Right lung (tissue), 5 donors: ENCODE results near the gene BRPF1. TPM values are rescaled to one million over a fixed set of nuclear protein-coding genes. Genes with fewer than 3 reads are reported as not detected.

Experiments used
- DNase-seq, 2 donors: peaks; one replicate each; pipeline ENCODE4 v3.0.0-alpha.2; 2013
- polyA plus RNA-seq, 5 donors: library from polyadenylated mRNA; unstranded; fragments of 120-200 nt; gene quantifications; one replicate each; pipeline versions ENCODE4 v1.2.1 to v1.2.3, GENCODE V29; 2013; ENCODE audit warnings: inconsistent platforms in 1 of 5, low replicate concordance in 1 of 5; ENCODE audit not compliant: insufficient read length in 5 of 5, insufficient read depth in 1 of 5

The BRPF1 gene
- polyA plus RNA-seq, 5 donors = 16.8 to 25.4 (median 18.5) TPM

DNA sequence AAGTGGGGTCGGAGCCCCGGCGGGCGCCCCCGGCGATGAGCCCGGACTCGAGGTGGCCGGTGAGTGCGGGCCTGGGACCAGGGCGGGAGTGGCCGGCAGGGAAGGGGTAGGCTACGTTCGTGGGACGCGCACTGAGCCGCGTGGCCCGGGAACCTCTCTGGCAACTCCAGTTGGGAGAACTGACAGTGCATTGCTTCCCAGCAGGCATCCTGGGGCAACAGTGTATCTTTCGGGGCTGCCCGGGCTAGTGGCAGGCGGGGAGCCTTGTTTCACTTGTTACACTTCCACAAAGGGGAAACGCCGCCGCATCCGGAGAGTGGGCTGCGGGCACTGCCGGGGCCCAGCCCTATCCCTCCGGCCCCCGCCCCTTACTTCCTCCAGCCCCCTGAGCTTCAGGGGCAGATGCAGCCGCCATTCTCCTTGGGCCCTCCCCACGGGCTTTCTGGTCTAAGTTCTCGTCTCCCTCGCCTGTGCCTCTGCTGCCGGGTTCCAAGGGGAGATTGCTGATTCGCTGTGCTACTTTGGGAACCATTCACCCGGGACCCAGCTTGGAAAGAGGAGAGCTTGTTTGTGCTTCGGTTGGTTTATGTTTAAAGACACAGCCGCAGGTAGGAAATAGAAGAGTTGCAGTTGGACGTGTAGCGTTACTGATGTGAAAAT lies 675 bp downstream of the BRPF1 start:
- no peak for DNase-seq

DNA sequence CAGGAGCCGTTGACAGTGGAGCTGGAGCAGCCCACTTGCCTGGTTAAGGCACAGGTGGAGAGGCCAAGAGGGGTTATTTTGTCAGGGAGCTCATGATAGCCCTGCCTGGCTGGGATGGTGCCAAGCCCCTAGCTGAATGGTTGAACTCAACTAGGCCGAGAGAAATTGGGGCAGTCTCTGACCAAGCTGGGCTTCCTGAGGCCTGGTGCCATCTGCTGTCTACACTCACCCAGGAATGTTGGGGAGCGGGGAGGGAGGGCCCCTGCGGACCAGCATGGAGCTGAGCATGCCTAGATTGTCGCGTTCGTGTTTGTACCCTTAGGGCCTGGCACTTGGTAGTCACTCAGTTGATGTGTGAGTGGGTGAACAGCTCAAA lies 1.2 kb downstream of the BRPF1 start:
- DNase-seq = no peak

DNA sequence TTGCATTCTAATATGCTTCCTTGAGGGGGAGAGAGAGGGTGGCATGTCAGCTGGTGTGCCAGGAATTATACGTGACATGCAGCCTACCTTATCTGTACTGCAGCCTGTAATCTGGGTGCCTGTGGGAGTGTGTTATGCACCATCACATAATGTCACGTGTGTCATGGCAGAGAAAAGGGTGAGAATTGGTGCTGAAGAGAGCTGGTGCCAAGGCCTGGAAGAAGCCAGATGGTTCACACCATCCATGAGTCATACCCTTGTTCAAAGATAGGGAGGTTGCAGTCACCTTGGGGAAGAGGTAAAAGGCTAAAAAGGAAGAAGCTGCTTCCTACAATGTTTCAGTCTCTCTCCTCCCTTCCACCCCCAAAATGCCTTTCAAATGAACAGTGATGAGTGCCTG lies 5.3 kb downstream of the BRPF1 start:
- DNase-seq = no peak

DNA sequence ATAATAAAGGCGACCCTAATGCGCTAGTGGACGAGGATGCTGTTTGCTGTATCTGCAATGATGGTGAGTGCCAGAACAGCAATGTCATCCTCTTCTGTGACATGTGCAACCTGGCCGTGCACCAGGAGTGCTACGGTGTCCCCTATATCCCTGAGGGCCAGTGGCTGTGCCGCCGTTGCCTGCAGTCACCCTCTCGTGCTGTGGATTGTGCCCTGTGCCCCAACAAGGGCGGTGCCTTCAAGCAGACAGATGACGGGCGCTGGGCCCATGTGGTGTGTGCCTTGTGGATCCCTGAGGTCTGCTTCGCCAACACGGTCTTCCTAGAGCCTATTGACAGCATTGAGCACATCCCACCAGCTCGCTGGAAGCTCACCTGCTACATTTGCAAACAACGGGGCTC lies 7.6 kb downstream of the BRPF1 start:
- DNase-seq = no peak

DNA sequence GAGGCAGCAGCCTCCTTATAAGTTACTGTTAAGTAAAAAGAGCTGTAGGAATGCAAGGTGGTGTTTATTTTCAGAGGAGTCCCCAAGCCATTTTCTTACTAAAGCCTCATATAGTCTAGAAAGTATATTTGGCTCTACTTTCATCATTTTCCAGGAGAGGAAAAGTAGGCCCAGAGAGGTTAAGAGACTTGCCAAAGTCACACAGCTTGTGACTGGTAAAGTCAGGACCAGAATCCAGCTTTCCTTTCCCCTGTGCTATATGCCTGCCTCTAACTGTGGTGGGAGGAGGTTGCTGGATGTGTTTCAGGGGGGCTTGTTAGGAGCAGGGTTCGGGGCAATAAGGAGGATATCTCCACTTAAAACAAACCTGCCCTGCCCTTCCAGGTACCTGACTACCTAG lies 11.0 kb downstream of the BRPF1 start:
- no peak for DNase-seq

DNA sequence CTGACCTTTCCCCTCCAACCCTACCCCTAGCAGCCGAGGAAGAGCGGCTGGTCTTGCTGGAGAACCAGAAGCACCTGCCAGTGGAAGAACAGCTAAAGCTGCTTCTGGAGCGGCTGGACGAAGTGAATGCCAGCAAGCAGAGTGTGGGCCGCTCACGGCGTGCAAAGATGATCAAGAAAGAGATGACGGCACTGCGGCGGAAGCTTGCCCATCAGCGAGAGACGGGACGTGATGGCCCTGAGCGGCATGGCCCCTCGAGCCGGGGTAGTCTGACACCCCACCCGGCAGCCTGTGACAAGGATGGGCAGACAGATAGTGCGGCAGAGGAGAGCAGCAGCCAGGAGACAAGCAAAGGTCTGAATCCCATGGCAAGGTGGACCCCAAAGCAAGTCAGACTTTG lies 12.0 kb downstream of the BRPF1 start:
- no peak for DNase-seq

DNA sequence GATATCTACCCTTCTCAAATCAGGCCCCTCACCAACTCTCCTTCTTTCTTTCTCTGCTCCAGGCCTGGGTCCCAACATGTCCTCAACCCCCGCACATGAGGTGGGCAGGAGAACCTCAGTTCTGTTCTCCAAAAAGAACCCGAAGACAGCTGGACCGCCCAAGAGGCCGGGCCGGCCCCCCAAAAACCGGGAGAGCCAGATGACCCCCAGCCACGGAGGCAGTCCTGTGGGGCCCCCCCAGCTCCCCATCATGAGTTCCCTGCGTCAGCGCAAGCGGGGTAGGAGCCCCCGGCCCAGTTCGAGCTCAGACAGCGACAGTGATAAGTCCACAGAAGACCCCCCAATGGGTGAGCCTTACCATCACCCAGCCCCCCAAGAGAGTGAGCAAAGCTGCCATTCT lies 12.6 kb downstream of the BRPF1 start:
- DNase-seq = no peak

DNA sequence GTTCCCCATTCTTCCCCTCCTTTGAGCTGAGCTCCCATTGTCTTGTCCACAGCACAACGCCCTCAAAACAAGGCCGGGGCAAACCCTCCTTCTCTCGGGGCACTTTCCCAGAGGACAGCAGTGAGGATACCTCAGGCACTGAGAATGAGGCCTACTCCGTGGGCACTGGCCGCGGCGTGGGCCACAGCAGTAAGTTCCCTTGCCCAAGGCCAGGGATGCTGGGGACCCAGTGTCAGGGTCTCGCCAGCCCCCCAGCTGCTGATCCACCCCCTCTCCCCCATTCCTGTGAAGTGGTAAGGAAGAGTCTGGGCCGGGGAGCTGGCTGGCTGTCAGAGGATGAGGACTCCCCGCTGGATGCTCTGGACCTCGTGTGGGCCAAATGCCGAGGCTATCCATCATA lies 14.0 kb downstream of the BRPF1 start:
- no peak for DNase-seq

DNA sequence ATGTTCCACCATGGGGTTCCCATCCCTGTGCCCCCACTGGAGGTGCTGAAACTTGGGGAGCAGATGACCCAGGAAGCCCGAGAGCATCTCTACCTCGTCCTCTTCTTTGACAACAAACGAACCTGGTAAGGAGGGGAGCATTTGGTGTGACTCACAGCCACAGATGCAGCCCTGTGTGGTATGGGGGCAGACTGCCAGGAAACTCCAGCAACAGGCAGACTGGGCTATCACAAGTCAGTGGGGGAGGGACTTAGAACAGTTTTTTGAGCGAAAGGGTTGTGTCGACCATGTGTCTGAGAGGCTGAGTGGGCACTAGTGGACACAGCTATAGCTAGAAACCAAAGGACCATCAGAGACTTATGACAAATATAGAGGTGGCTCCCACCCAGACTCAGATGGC lies 14.8 kb downstream of the BRPF1 start:
- DNase-seq = no peak

DNA sequence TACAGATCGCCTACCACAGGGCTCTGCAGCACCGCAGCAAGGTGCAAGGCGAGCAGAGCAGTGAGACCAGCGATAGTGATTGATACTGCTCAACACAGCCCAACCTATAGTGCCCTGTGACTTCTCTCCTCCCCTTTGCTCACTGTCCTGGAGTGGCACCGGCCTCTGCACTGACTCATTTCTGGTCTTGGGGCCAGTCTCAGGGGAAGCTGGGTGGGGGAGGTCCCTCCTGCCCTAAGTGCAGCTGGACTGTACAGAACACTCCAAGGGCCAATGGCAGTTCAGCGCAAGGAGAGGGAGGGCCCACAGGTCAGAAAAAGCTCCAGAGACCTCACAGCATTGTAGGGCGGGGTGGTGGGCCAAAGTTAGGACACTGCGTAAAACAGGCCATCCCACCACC lies 15.7 kb downstream of the BRPF1 start:
- no peak for DNase-seq

DNA sequence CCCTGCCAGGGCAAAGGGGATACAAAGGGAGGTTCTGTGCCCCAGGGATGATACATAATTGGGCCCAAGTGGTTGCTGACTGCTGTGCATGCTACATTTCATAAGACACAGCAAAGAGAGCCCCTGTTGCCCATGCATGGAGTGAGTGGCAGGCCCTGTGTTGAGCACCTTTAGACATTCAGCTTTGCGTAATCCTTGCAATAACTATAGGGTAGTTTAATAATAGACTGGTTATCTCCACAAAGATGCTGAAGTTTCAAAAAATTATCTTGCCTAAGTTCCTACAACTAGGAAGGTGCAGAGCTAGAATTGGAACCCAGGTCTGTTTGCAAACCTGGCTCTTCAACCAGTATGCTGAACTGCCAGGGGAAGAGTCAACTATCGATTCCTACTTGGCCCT lies 16.5 kb downstream of the BRPF1 start:
- DNase-seq = no peak

DNA sequence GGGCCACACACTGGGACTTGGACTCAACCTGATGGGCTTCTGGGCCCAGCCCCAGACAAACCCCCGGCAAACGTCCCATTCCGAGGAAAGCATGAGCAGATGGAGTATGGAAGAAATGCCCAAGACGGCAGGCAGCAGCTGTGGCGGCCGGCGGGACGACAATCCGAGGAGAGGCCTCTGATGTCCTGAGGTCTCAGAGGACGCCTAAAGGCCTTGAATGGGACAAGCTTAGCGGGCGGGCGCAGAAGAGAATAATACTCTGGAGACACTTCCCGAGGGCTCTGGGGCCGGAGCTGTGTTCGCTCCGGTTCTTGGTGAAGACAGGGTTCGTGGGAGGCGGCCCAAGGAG lies 17.7 kb downstream of the BRPF1 start:
- no peak for DNase-seq

DNA sequence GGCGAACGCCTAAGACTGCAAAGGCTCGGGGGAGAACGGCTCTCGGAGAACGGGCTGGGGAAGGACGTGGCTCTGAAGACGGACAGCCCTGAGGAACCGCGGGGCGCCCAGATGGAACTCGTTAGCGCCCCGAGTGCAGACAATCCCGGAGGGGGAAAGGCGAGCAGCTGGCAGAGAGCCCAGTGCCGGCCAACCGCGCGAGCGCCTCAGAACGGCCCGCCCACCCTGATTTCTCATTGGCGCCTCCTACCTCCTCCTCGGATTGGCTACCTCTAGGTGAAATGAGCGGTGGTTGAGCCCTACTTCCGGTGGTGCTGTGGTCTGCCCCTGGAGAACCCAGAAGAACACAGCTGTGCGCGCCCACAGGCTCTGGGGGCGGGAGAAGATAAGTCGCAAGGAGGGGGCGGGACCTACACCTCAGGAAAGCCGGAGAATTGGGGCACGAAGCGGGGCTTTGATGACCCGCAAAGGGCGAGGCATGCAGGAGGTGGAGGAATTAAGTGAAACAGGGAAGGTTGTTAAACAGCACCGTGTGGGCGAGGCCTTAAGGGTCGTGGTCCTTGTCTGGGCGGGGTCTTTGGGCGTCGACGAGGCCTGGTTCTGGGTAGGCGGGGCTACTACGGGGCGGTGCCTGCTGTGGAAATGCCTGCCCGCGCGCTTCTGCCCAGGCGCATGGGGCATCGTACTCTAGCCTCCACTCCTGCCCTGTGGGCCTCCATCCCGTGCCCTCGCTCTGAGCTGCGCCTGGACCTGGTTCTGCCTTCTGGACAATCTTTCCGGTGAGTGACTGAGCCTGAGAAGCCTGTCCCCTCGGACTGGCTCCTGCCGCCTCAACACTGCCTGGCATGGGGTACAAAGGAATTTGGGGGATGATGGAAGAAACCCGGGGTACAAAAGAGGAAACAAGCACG lies 18.4 kb downstream of the BRPF1 start, which contains the start of gene OGG1:
Gene OGG1, plus strand, starts transcription at position 308 of the 911 bp plus-strand sequence. Its CDS starts 335 bp downstream, at position 643.
- peak; percentile 98 for DNase-seq

DNA sequence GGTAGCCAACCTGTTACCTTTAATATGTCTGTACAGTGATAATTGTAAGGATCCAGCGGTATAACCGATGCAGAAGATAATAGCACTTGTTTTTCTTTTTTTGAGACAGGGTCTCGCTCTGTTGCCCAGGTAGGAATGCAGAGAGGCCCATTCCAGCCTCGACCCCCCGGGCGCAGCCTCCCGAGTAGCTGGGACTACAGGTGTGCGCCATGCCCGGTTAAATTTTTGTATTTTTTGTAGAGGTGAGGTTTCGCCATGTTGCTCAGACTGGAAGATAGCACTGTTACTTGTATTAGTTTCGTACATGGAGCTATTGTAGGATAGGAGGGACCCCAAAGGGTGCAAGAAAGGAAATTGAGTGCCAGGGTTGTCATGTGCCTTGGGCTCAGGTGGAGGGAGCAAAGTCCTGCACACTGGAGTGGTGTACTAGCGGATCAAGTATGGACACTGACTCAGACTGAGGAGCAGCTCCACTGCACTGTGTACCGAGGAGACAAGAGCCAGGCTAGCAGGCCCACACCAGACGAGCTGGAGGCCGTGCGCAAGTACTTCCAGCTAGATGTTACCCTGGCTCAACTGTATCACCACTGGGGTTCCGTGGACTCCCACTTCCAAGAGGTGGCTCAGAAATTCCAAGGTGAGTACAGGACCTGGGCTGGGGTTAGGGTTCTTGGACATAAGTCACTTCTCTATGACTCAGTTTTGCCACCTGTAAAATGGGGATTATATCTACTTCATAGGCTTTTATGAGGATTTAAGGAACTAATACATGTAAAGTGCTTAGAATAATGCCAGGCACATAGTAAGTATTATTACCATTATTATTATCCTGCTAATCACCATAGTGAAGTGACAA lies 19.2 kb downstream of the BRPF1 start:
- no peak for DNase-seq

DNA sequence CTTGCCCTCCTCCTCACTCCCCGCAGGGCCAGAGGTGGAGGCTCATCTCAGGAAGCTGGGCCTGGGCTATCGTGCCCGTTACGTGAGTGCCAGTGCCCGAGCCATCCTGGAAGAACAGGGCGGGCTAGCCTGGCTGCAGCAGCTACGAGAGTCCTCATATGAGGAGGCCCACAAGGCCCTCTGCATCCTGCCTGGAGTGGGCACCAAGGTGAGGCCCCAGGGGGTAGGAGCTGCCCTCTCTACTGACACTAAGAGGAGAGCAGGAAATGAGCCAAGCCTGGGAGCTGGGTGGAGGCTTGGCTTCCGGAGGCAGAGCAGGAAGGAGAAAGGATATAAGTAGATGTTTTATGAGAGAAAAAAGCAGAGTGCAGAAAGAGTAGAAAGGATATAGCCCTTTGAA lies 23.1 kb downstream of the BRPF1 start:
- peak in 1 of 2 donors; percentile 30 for DNase-seq

DNA sequence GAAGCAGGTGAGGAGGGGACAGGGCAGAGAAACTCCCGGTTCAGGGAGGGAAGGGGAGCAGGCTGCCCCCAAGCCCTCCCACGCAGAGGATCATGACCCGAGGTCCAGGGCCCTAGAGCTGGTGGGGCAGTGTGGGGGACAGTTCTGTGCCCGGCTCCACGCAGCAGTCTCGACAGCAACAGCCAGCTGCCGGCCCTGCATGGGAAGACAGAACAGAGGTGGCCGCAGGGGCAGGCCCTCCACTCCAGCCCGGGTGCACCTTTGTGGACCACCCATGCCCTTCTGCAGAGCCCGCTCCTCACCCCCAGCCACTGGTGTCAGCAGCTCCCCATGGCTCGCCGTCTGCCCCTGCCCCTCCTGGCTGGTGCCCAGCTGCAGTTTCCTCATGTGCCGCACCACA lies 25.9 kb downstream of the BRPF1 start:
- no peak for DNase-seq

DNA sequence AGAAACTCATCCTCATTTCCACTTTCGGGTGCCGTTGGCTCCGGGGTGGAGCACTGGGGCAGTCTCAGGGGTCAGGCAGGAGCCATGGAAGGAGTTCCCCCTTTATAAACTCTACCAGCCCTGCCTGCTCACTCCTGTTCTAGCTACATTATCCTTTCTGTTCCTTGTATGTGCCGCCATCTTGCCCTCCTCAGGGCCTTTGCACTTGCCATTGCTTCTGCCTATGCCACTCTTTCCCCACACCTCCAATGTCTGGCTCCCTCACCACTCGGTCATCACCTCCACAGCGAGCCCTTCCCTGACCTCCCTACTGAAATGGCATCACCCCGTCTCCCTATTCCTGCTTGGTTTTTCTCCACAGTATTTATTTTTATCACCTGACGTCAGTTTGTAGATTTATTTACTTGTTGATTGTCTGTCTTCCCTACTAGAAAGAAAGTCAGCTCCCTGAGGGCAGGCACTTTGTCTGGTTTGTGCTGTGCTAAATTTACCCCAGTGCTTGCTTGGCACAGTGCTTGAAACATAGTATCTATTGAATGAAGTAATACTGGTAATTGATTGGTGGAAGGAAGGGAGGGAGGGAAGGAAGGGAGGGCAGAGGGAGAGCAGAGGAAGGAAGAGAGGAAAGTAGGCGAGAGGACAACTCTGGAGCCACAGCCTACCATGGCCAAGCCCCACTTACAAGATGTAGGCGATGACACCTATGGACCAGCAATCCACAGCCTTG lies 29.4 kb downstream of the BRPF1 start:
- no peak for DNase-seq

DNA sequence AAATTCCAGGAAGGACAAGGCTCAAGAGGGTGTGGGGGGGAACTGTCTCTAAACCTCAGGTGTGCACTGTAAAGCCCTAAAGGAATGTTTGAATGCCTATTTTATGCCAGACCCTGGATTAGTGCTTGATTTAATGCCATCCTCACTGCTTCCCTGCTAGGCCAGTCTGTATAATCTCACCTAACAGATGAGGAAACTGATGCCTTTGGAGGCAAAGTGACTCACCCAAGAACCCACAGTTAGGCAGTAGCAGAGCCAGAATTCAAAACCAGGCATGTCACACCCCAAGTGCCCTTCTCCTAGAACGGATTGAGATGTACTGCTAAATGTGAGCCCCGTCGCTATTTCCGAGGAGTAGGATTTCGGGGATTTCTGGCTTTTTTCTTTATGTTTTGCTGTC lies 30.4 kb downstream of the BRPF1 start:
- no peak for DNase-seq

DNA sequence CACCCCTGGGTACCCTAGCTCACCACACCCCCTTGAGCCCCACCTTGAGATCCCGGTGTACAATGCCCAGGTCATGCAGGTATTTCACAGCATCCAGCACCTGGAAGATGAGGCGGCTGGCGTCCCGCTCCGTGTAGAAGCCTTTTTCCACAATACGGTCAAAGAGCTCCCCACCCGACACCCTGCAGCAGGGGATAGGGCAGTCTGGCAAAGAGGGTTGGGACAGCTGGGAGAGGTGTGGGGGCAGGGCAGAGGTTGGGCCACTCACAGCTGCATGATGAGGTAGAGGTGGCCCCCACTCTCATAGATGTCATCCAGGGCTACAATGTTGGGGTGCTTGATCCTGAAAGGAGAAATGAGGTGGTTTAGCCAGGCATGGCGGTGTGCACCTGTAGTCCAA lies 31.3 kb downstream of the BRPF1 start:
- DNase-seq = no peak

DNA sequence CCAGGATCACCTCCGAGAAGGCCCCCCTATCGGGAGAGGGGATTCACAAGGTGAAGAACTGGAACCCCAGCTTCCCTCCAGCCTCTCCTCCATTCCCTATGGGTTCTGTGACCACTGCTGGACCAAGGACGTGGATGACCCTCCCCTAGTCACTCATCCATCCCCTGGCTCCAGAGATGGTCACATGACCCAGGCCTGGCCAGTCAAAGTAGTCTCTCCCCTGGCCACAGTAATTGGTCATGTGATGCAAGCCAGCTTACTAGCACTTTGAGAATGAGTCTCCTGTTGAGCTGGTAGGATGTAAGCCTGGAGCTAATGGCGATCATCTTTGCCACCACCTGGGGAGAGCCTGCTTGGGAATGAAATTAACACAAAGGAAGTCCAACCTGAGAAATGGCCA lies 34.3 kb downstream of the BRPF1 start:
- DNase-seq = no peak

DNA sequence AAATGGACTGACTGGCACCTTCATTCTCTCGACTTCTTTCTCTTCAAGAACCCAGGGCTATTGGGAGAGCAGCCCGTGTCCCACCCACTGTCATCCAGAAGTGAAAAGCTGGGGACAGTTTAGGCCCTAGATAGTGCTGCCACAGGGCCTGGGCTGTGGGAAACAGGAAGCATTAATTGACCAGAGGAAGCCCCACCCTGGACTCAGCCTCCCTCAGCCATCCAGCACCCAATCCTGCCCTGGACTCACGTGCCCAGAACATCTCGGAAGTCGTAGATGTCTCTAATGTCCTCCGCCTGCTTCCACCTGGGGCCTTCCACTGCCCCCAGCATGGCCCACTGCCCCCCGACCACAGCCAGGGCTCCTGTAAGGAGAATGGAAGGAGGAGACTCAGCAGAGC lies 35.9 kb downstream of the BRPF1 start:
- DNase-seq = no peak
